ENCODE measurements around the gene MASP1.
"Not testable (repeated sequence)": the region's sequence is repeated elsewhere in the genome, so short reads cannot be mapped to it uniquely, and the experiment has no call there.

Gene MASP1

DNA sequence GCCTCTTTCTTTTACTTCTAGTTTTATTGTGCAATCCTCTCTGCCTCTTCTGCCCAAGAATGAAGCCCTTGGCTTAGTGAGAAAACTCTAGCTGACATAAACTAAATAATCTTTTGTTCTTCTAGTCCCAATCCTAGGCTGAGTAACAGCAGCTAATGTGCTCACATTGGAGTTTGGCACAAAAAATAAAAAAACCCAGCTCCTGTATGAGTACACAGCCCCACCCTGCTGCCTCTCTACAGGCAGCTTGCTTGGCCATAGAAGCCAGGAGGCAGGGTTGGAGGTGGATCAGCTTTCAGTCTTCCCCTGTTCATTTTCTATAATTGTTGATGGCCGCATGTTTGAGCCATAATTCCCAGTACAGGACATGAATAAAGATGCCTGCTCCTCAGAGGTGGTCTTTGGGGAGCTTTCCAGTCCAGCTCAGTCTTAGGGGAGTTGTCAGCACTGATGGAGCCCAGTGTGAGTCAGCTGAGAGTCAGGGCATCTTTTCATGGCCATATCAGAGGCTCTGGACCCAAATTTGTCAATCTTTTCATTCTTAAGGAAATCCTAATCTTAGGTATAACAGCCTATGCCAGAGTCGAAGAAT is 47.5 kb downstream of the MASP1 start:
- H3K27me3 ChIP-seq (replicated peaks; ENCODE audit: control insufficient read depth, insufficient read depth, low read length): no peaks in the 10 kb centered on the region
- H3K4me3 ChIP-seq (ENCODE audit: low read length): no peak overlapping the region
- no peaks in the 10 kb centered on the region for H3K9me3 ChIP-seq (ENCODE audit: control insufficient read depth, low read length)
- peak; percentile 68 for DNase-seq (ENCODE audit: low read depth)
- H3K4me1 ChIP-seq (ENCODE audit: control insufficient read depth, insufficient read depth, low read length): peaks cover 26% of the 10 kb centered on the region
- H3K36me3 ChIP-seq (ENCODE audit: control insufficient read depth, insufficient read depth, low read length, severe bottlenecking): no peaks in the 10 kb centered on the region
- no peak overlapping the region for H3K9ac ChIP-seq (ENCODE audit: low read length)

GRCh38 chr3:187242900-187243299 is 48.6 kb downstream of the MASP1 start:
- H3K27me3 ChIP-seq (replicated peaks; ENCODE audit: control insufficient read depth, insufficient read depth, low read length): no peaks in the 10 kb centered on the region
- peak overlapping the region; percentile 8 for H3K9ac ChIP-seq (ENCODE audit: low read length)
- H3K4me1 ChIP-seq (ENCODE audit: control insufficient read depth, insufficient read depth, low read length): peaks cover 36% of the 10 kb centered on the region

DNA sequence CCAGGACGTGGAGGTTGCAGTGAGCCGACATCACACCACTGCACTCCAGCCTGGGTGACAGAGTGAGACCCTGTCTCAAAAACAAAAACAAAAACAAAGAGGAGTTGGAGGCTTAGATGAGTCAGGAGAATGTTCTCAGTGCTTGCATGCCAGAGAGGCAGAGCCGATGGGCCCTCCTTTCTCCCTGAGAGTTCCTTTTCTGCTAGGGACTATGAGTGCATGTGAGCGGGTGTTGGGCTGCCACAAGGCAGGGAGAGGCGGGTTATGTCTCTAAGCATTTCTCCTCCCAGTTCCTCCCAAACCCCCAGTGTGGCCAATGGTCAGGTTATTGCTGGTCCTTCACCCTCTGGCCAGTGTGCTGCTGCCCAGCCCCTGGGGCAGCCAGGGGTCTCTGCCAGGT is 49.1 kb downstream of the MASP1 start:
- H3K4me1 ChIP-seq (ENCODE audit: control insufficient read depth, insufficient read depth, low read length): peaks cover 40% of the 10 kb centered on the region
- H3K9me3 ChIP-seq (ENCODE audit: control insufficient read depth, low read length): no peaks in the 10 kb centered on the region
- peak overlapping the region; percentile 8 for H3K9ac ChIP-seq (ENCODE audit: low read length)
- DNase-seq (ENCODE audit: low read depth): peak; percentile 36
- no peaks in the 10 kb centered on the region for H3K36me3 ChIP-seq (ENCODE audit: control insufficient read depth, insufficient read depth, low read length, severe bottlenecking)
- no peak overlapping the region for H3K4me3 ChIP-seq (ENCODE audit: low read length)
- H3K27me3 ChIP-seq (replicated peaks; ENCODE audit: control insufficient read depth, insufficient read depth, low read length): no peaks in the 10 kb centered on the region

More at GRCh38 chr3:187242900-187243299, 48.6 kb downstream of the MASP1 start:
- Histone ChIP-seq H3K4me3 (ENCODE audit: low read length) (no peak overlapping the region), H3K36me3 (ENCODE audit: control insufficient read depth, insufficient read depth, low read length, severe bottlenecking) (no peaks in the 10 kb centered on the region), H3K9me3 (ENCODE audit: control insufficient read depth, low read length) (no peaks in the 10 kb centered on the region)
- DNase-seq (ENCODE audit: low read depth): no peak

- not testable (repeated sequence) for DNase-seq (ENCODE audit: low read depth); H3K9ac ChIP-seq (ENCODE audit: low read length); H3K27me3 ChIP-seq (replicated peaks; ENCODE audit: control insufficient read depth, insufficient read depth, low read length); H3K4me3 ChIP-seq (ENCODE audit: low read length); H3K36me3 ChIP-seq (ENCODE audit: control insufficient read depth, insufficient read depth, low read length, severe bottlenecking); H3K9me3 ChIP-seq (ENCODE audit: control insufficient read depth, low read length)
- peaks cover 38% of the 10 kb centered on the region for H3K4me1 ChIP-seq (ENCODE audit: control insufficient read depth, insufficient read depth, low read length)
Observed at GRCh38 chr3:187238835-187239234, 52.7 kb downstream of the MASP1 start.

GRCh38 chr3:187238239-187238638 is 53.3 kb downstream of the MASP1 start:
- Histone ChIP-seq H3K9me3 (ENCODE audit: control insufficient read depth, low read length) (no peaks in the 10 kb centered on the region), H3K9ac (ENCODE audit: low read length) (no peak overlapping the region), H3K27me3 (replicated peaks; ENCODE audit: control insufficient read depth, insufficient read depth, low read length) (no peaks in the 10 kb centered on the region), H3K4me1 (ENCODE audit: control insufficient read depth, insufficient read depth, low read length) (peaks cover 32% of the 10 kb centered on the region), H3K4me3 (ENCODE audit: low read length) (no peak overlapping the region), H3K36me3 (ENCODE audit: control insufficient read depth, insufficient read depth, low read length, severe bottlenecking) (no peaks in the 10 kb centered on the region)
- no peak for DNase-seq (ENCODE audit: low read depth)

DNA sequence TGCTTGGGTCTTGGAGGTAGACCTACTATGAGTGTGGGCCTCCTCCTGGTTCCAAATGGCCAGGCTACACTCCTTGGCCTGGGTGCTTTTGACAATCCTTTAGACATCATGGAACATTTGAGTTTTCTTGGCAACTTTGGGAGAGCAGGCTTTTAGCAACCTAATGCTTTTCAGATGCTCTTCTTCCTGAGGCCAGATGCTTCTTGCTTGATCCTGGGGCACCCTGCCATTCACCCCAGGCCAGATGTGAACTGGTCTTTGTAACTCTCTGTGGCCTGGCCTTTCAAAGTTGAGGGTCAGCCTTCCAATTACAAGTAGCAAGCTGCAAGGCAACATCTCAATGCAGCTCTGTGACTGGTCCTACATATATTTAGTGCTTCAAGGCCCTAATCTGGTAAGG is 53.8 kb downstream of the MASP1 start:
- peaks cover 27% of the 10 kb centered on the region for H3K4me1 ChIP-seq (ENCODE audit: control insufficient read depth, insufficient read depth, low read length)
- no peak for DNase-seq (ENCODE audit: low read depth)
- H3K36me3 ChIP-seq (ENCODE audit: control insufficient read depth, insufficient read depth, low read length, severe bottlenecking): no peaks in the 10 kb centered on the region
- no peaks in the 10 kb centered on the region for H3K9me3 ChIP-seq (ENCODE audit: control insufficient read depth, low read length)
- H3K4me3 ChIP-seq (ENCODE audit: low read length): no peak overlapping the region
- H3K9ac ChIP-seq (ENCODE audit: low read length): no peak overlapping the region
- no peaks in the 10 kb centered on the region for H3K27me3 ChIP-seq (replicated peaks; ENCODE audit: control insufficient read depth, insufficient read depth, low read length)

- Histone ChIP-seq H3K36me3 (ENCODE audit: control insufficient read depth, insufficient read depth, low read length, severe bottlenecking) (no peaks in the 10 kb centered on the region), H3K4me1 (ENCODE audit: control insufficient read depth, insufficient read depth, low read length) (peaks cover 22% of the 10 kb centered on the region), H3K9me3 (ENCODE audit: control insufficient read depth, low read length) (no peaks in the 10 kb centered on the region), H3K4me3 (ENCODE audit: low read length) (no peak overlapping the region), H3K27me3 (replicated peaks; ENCODE audit: control insufficient read depth, insufficient read depth, low read length) (no peaks in the 10 kb centered on the region), H3K9ac (ENCODE audit: low read length) (no peak overlapping the region)
- no peak for DNase-seq (ENCODE audit: low read depth)
Observed at GRCh38 chr3:187236962-187237361, 54.6 kb downstream of the MASP1 start.

DNA sequence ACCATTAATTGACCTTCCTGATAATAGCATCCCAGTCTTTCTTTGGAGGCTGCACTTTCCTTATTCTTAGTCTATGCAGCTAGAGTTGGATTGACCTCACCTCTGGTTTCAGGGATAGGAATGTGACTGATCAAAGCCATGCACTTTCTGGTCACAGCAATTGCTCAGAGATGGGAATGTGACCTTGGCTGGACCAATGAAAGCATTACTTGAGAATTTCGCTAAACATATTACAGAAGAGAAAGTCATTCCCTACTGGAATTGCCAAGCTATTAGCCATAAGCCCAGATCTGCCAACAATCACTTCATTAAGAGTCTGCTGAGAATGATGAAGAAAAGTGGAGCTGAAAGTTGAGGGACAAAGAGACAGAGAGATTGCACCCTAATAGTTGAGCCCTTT is 61.5 kb downstream of the MASP1 start:
- no peak for DNase-seq (ENCODE audit: low read depth)

GRCh38 chr3:187228740-187229139 is 62.8 kb downstream of the MASP1 start:
- DNase-seq (ENCODE audit: low read depth): no peak
- H3K9me3 ChIP-seq (ENCODE audit: control insufficient read depth, low read length): no peaks in the 10 kb centered on the region
- no peaks in the 10 kb centered on the region for H3K27me3 ChIP-seq (replicated peaks; ENCODE audit: control insufficient read depth, insufficient read depth, low read length)
- no peak overlapping the region for H3K9ac ChIP-seq (ENCODE audit: low read length)
- H3K4me3 ChIP-seq (ENCODE audit: low read length): no peak overlapping the region
- H3K36me3 ChIP-seq (ENCODE audit: control insufficient read depth, insufficient read depth, low read length, severe bottlenecking): no peaks in the 10 kb centered on the region
- H3K4me1 ChIP-seq (ENCODE audit: control insufficient read depth, insufficient read depth, low read length): peaks cover 8% of the 10 kb centered on the region

More for the DNA sequence above, 61.5 kb downstream of the MASP1 start:
- Histone ChIP-seq H3K27me3 (replicated peaks; ENCODE audit: control insufficient read depth, insufficient read depth, low read length) (no peaks in the 10 kb centered on the region), H3K4me1 (ENCODE audit: control insufficient read depth, insufficient read depth, low read length) (peaks cover 8% of the 10 kb centered on the region), H3K9me3 (ENCODE audit: control insufficient read depth, low read length) (no peaks in the 10 kb centered on the region), H3K4me3 (ENCODE audit: low read length) (no peak overlapping the region), H3K36me3 (ENCODE audit: control insufficient read depth, insufficient read depth, low read length, severe bottlenecking) (no peaks in the 10 kb centered on the region), H3K9ac (ENCODE audit: low read length) (no peak overlapping the region)

GRCh38 chr3:187227658-187228258 is 63.8 kb downstream of the MASP1 start:
- H3K27me3 ChIP-seq (replicated peaks; ENCODE audit: control insufficient read depth, insufficient read depth, low read length): no peaks in the 10 kb centered on the region
- no peaks in the 10 kb centered on the region for H3K36me3 ChIP-seq (ENCODE audit: control insufficient read depth, insufficient read depth, low read length, severe bottlenecking)
- H3K9me3 ChIP-seq (ENCODE audit: control insufficient read depth, low read length): no peaks in the 10 kb centered on the region
- H3K9ac ChIP-seq (ENCODE audit: low read length): no peak overlapping the region
- H3K4me1 ChIP-seq (ENCODE audit: control insufficient read depth, insufficient read depth, low read length): peaks cover 8% of the 10 kb centered on the region
- DNase-seq (ENCODE audit: low read depth): peak; percentile 76
- H3K4me3 ChIP-seq (ENCODE audit: low read length): no peak overlapping the region

DNA sequence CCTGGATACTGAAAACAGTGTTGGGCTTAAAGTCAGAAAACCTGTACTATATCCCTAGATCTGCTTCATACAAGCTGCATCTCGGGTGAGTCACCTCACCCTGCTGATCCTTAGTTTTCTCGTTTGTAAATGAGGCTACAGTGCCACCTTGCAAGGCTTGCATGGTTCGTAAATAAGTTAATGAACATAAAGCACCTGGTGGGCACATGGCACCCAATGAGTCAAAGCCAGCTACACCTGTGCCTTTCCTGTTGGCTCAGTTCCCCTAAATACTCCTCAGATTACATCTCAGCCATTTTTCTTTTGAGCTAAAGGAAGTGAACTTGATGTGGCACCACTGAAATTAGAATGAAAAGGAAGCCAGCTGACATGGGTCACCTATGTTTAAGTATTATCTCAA is 67.7 kb downstream of the MASP1 start:
- H3K36me3 ChIP-seq (ENCODE audit: control insufficient read depth, insufficient read depth, low read length, severe bottlenecking): no peaks in the 10 kb centered on the region
- H3K9ac ChIP-seq (ENCODE audit: low read length): no peak overlapping the region
- no peak overlapping the region for H3K4me3 ChIP-seq (ENCODE audit: low read length)
- H3K4me1 ChIP-seq (ENCODE audit: control insufficient read depth, insufficient read depth, low read length): peaks cover 8% of the 10 kb centered on the region
- DNase-seq (ENCODE audit: low read depth): no peak
- no peaks in the 10 kb centered on the region for H3K9me3 ChIP-seq (ENCODE audit: control insufficient read depth, low read length)
- H3K27me3 ChIP-seq (replicated peaks; ENCODE audit: control insufficient read depth, insufficient read depth, low read length): no peaks in the 10 kb centered on the region

GRCh38 chr3:187222801-187223200 is 68.7 kb downstream of the MASP1 start:
- no peak overlapping the region for H3K4me3 ChIP-seq (ENCODE audit: low read length)
- no peak for DNase-seq (ENCODE audit: low read depth)
- no peak overlapping the region for H3K9ac ChIP-seq (ENCODE audit: low read length)
- peaks cover 4% of the 10 kb centered on the region for H3K4me1 ChIP-seq (ENCODE audit: control insufficient read depth, insufficient read depth, low read length)
- no peaks in the 10 kb centered on the region for H3K27me3 ChIP-seq (replicated peaks; ENCODE audit: control insufficient read depth, insufficient read depth, low read length)
- H3K36me3 ChIP-seq (ENCODE audit: control insufficient read depth, insufficient read depth, low read length, severe bottlenecking): no peaks in the 10 kb centered on the region
- no peaks in the 10 kb centered on the region for H3K9me3 ChIP-seq (ENCODE audit: control insufficient read depth, low read length)

All from adipocyte (in vitro differentiated cells).